ENCODE data around the gene NPIPB13. TPM values are rescaled to one million over a fixed set of nuclear protein-coding genes. Genes with fewer than 3 reads are reported as not detected.

The NPIPB13 gene
- total RNA-seq: 0.30 TPM in 1 of 2 replicates, not detected in the other

DNA sequence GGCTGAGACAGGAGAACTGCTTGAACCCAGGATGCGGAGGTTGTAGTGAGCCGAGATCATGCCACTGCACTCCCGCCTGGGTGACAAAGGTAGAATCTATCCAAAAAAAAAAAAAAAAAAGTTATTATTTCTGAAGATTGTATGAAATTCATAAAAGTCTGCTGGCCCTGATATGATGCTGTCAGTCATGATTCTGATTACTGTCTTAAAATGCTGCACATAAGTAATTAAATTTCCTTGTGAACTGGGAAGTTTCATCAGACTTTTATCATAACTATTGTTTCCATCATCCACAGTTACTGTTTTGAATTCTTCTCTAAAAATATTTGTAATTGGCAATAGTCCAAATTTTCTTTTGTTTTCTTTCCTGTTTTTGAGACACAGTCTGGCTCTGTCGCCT, at the start of gene NPIPB13:
NPIPB13 (minus strand) TSS at position 101 of the 400 bp plus-strand sequence. CDS start 2,906 bp downstream, outside the sequence.

DNA sequence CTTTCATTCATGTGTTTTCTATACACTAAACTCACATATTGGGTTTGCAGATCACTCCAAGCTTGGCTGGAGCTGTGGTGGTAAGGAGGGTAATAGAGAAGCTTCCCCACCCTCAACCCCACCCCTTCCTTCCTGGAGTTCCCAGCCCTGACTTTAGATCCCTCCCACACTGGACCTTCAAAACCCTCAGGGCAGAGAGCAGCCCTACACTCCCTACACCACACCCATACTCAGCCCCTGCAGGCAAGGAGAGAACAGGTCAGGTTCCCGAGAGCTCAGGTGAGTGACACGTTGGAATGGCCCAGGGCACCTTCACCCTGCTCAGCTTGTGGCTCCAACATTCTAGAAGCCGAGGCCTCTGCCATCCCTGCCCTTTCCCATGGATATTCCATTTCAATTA, 49.2 kb downstream of the NPIPB13 start, which contains the start of gene SULT1A3:
SULT1A3 (plus strand) TSS at position 207 of the 400 bp plus-strand sequence. CDS start 1,474 bp downstream, outside the sequence.

Other genes with a start within 250 kb of the NPIPB13 start
- gene DOC2A, start 237.5 kb downstream of the NPIPB13 start, total RNA-seq: 0.30 and 0.34 TPM in 2 replicates
- gene C16orf92, start 225.3 kb downstream of the NPIPB13 start, total RNA-seq: not detected in 2 replicates
- gene TLCD3B, start 217.2 kb downstream of the NPIPB13 start, total RNA-seq: 0.15 and 0.34 TPM in 2 replicates
- 1,260 and 1,271 TPM in 2 replicates for gene ALDOA, start 182.7 kb downstream of the NPIPB13 start, total RNA-seq
- 123 and 132 TPM in 2 replicates for gene PPP4C, start 172.5 kb downstream of the NPIPB13 start, total RNA-seq
- under 0.01 and 0.15 TPM in 2 replicates for gene TBX6, start 156.6 kb downstream of the NPIPB13 start, total RNA-seq
- 25.9 and 28.7 TPM in 2 replicates for gene YPEL3, start 152.3 kb downstream of the NPIPB13 start, total RNA-seq
- 0.17 and 0.74 TPM in 2 replicates for gene GDPD3, start 134.9 kb downstream of the NPIPB13 start, total RNA-seq
- 67.2 and 82.8 TPM in 2 replicates for gene MAPK3, start 125.3 kb downstream of the NPIPB13 start, total RNA-seq
- 7.4 and 7.7 TPM in 2 replicates for gene CORO1A, start 64.9 kb downstream of the NPIPB13 start, total RNA-seq
- 442 and 580 TPM in 2 replicates for gene BOLA2B, start 54.8 kb downstream of the NPIPB13 start, total RNA-seq
- 32.0 and 42.2 TPM in 2 replicates for gene SLX1A, start 54.6 kb downstream of the NPIPB13 start, total RNA-seq
- gene SULT1A3, start 49.2 kb downstream of the NPIPB13 start, total RNA-seq: 1.2 and 1.8 TPM in 2 replicates
- gene CD2BP2, start 106.8 kb upstream of the NPIPB13 start, total RNA-seq: 49.8 and 53.5 TPM in 2 replicates
- 40.9 and 44.0 TPM in 2 replicates for gene TBC1D10B, start 122.0 kb upstream of the NPIPB13 start, total RNA-seq
- not detected in 2 replicates for gene MYL11, start 126.3 kb upstream of the NPIPB13 start, total RNA-seq
- 0.15 TPM in 1 of 2 replicates, not detected in the other for gene SEPTIN1, start 134.1 kb upstream of the NPIPB13 start, total RNA-seq
- 4.4 and 5.6 TPM in 2 replicates for gene ZNF48, start 146.9 kb upstream of the NPIPB13 start, total RNA-seq
- 8.6 and 9.2 TPM in 2 replicates for gene ZNF771, start 159.1 kb upstream of the NPIPB13 start, total RNA-seq
- gene DCTPP1, start 181.6 kb upstream of the NPIPB13 start, total RNA-seq: 54.4 and 54.8 TPM in 2 replicates
- 18.3 and 18.6 TPM in 2 replicates for gene SEPHS2, start 197.4 kb upstream of the NPIPB13 start, total RNA-seq
- not detected in 2 replicates for gene ITGAL, start 224.3 kb upstream of the NPIPB13 start, total RNA-seq

Measured in bronchus fibroblast of lung (primary cell).